ENCODE data around the gene TBPL1. TPM values are rescaled to one million over a fixed set of nuclear protein-coding genes. Genes with fewer than 3 reads are reported as not detected.

TBPL1 gene
- total RNA-seq, 2 donors from 2014 or later, result 40.4 to 45.4 TPM

- Mint-ChIP-seq H3K9me3 (no peaks in the 10 kb centered on the region), H3K4me1 (no peaks in the 10 kb centered on the region), H3K27ac (no peak overlapping the region), H3K4me3 (no peak overlapping the region), H3K36me3 (ENCODE audit: low read depth) (no peaks in the 10 kb centered on the region), H3K27me3 (ENCODE audit: insufficient read depth) (peaks cover 20% of the 10 kb centered on the region)
- no peaks in the 10 kb centered on the region for H3K36me3 ChIP-seq (ENCODE audit: control insufficient read depth, insufficient read depth, low read length)
- peaks cover 12% of the 10 kb centered on the region for H3K27me3 ChIP-seq (ENCODE audit: control insufficient read depth, insufficient read depth, low read length, poor library complexity, severe bottlenecking)
- 69 to 86% methylated on average over 1 to 3 of the region's 3 CpGs for WGBS, 2 experiments (ENCODE audit: insufficient coverage in 1 of 2, insufficient read length in 1 of 2)
- H3K4me1 ChIP-seq (ENCODE audit: control insufficient read depth, insufficient read depth, low read length), result no peaks in the 10 kb centered on the region
- no peak overlapping the region for H3K27ac ChIP-seq (ENCODE audit: low read depth, low read length)
- no peaks in the 10 kb centered on the region for H3K9me3 ChIP-seq (ENCODE audit: control insufficient read depth, low read length)
- H3K4me3 ChIP-seq (ENCODE audit: low read length), result no peak overlapping the region
- peak; percentile 67 for DNase-seq
- no peak for TF ChIP-seq CTCF (conservative IDR thresholded peaks at IDR 0.05)
- H3K9ac ChIP-seq (ENCODE audit: extremely low read depth, low read length, poor library complexity, severe bottlenecking), result no peak overlapping the region
Observed at GRCh38 chr6:133945158-133945557, 7.9 kb upstream of the TBPL1 start.

GRCh38 chr6:133947302-133947900 is 5.6 kb upstream of the TBPL1 start:
- peaks cover 31% of the 10 kb centered on the region for H3K27me3 Mint-ChIP-seq (ENCODE audit: insufficient read depth)
- no peaks in the 10 kb centered on the region for H3K36me3 Mint-ChIP-seq (ENCODE audit: low read depth)
- Histone ChIP-seq H3K4me3 (ENCODE audit: low read length) (no peak overlapping the region), H3K27me3 (ENCODE audit: control insufficient read depth, insufficient read depth, low read length, poor library complexity, severe bottlenecking) (peaks cover 12% of the 10 kb centered on the region), H3K9ac (ENCODE audit: extremely low read depth, low read length, poor library complexity, severe bottlenecking) (no peak overlapping the region), H3K36me3 (ENCODE audit: control insufficient read depth, insufficient read depth, low read length) (no peaks in the 10 kb centered on the region), H3K27ac (ENCODE audit: low read depth, low read length) (no peak overlapping the region), H3K9me3 (ENCODE audit: control insufficient read depth, low read length) (no peaks in the 10 kb centered on the region), H3K4me1 (ENCODE audit: control insufficient read depth, insufficient read depth, low read length) (no peaks in the 10 kb centered on the region)
- TF ChIP-seq CTCF (conservative IDR thresholded peaks at IDR 0.05), result no peak
- H3K27ac Mint-ChIP-seq, result no peak overlapping the region
- H3K4me1 Mint-ChIP-seq, result no peaks in the 10 kb centered on the region
- 81% methylated on average over 1 of the region's 1 CpG; no CpG with 5 or more reads in 1 of the 2 experiments for WGBS, 2 experiments (ENCODE audit: insufficient coverage in 1 of 2, insufficient read length in 1 of 2)
- no peak overlapping the region for H3K4me3 Mint-ChIP-seq
- no peak for DNase-seq
- H3K9me3 Mint-ChIP-seq, result no peaks in the 10 kb centered on the region

- no peak overlapping the region for H3K4me3 ChIP-seq (ENCODE audit: low read length)
- H3K9me3 ChIP-seq (ENCODE audit: control insufficient read depth, low read length), result no peaks in the 10 kb centered on the region
- H3K9me3 Mint-ChIP-seq, result no peaks in the 10 kb centered on the region
- no peak overlapping the region for H3K27ac ChIP-seq (ENCODE audit: low read depth, low read length)
- peaks cover 12% of the 10 kb centered on the region for H3K27me3 ChIP-seq (ENCODE audit: control insufficient read depth, insufficient read depth, low read length, poor library complexity, severe bottlenecking)
- no peaks in the 10 kb centered on the region for H3K36me3 ChIP-seq (ENCODE audit: control insufficient read depth, insufficient read depth, low read length)
- no peaks in the 10 kb centered on the region for H3K4me1 Mint-ChIP-seq
- H3K27ac Mint-ChIP-seq, result no peak overlapping the region
- TF ChIP-seq CTCF (conservative IDR thresholded peaks at IDR 0.05), result no peak
- no peak overlapping the region for H3K9ac ChIP-seq (ENCODE audit: extremely low read depth, low read length, poor library complexity, severe bottlenecking)
- no peak overlapping the region for H3K4me3 Mint-ChIP-seq
- WGBS, 2 experiments (ENCODE audit: insufficient coverage in 1 of 2, insufficient read length in 1 of 2), result 97% methylated on average over 2 of the region's 2 CpGs; no CpG with 5 or more reads in 1 of the 2 experiments
- H3K36me3 Mint-ChIP-seq (ENCODE audit: low read depth), result no peaks in the 10 kb centered on the region
- H3K27me3 Mint-ChIP-seq (ENCODE audit: insufficient read depth), result peaks cover 31% of the 10 kb centered on the region
- no peaks in the 10 kb centered on the region for H3K4me1 ChIP-seq (ENCODE audit: control insufficient read depth, insufficient read depth, low read length)
- no peak for DNase-seq
Observed at GRCh38 chr6:133948472-133948871, 4.6 kb upstream of the TBPL1 start.

Measured in endodermal cell (in vitro differentiated cells).